NCI-H226 (cell line): ENCODE data around the gene ANAPC13.

Source experiments
- DNase-seq: peaks from one replicate; pipeline ENCODE4 v3.0.0-alpha.2; 2015

The ANAPC13 gene

DNA sequence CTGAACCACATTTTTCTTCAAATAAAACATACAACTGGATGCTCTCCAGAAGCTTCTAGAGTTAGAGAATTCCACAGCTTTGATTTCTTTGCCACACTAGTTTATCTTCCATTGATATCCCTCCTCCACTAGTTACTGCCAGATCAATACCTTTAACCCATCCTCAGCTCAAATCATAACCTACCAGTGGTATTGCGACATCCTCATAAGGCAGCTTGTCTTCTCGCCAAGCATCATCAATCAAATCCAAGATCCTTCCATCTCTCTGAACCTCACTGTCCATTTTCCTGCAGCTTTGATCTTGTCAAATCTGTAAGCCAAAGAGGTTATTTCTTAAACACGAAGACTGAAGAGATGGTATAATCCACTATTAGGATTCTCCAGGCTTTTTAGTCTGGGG lies 3.2 kb downstream of the ANAPC13 start:
- no peak for DNase-seq

DNA sequence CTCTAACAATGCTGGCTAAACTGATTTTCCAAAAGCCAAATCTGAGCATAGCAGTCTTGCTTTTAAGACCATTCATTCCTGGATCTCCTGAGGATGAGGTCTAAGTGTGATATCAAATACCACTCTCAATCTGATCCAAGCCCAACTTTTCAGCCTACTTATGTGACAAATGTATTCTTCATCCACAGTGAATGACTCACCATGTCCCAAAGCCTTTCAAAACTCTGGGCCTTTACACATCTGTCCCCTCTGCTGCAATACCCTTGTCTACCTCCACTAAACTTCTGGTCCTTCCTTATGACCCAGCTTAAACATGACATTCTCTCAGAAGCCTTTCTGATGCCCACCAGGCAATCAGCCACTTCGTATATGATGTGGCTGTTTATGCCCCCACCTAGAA lies 4.6 kb downstream of the ANAPC13 start:
- DNase-seq, result no peak

DNA sequence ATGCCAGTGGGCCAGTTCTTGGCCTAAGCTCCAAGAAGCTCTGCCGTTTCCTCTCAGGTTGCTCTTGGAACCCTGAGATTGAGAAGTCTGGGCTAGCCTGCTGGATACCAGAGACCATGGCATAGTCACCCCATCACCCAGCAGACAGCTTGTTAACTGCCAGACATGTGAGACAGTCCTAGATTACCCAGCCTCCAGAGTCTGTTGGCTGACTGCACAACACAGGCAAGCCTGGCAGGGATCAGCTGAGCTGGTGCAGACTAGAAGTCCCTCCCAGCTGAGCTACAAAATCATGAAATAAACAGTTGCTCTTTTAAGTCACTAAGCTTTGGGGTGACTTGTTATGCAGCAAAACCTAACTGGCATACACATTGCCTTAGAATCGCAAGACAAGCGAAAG lies 5.2 kb downstream of the ANAPC13 start:
- DNase-seq, result no peak

DNA sequence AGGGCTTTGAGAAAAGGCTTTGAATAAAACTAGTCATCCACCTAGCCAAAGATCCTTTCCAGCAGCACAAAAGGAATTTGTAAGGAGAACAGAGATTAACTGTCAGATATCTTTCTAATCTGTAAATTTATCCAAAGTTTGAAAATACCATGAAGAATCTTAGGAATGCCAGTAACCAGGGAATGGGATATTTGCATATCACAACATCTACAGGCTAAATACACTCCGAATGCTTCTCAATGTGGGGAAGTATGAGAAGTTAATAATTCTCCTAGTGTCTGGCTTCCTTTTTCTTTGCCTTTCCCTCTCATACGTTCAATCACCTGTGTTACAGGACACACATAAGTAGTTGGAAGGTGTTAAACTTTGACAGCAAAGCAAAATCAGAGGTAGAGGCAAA lies 7.8 kb downstream of the ANAPC13 start:
- no peak for DNase-seq

DNA sequence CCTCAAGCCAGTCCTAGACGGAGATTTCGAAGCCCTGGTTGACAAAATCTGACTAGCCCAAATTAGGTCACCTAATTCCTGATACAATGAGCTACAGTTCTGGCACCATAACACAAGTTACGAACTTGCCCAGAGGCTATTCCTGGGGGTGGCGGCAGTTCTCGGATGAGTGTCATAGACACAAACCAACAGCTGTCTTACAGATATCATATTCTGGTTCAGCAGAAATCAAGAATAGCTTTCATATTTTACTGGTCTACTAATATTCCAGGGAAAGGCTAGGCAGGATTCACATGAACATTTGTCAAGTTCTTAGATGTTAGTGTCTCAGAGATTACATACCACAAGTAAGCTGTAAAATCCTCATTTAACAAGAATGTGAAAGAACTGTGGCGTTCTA lies 8.8 kb downstream of the ANAPC13 start:
- no peak for DNase-seq

DNA sequence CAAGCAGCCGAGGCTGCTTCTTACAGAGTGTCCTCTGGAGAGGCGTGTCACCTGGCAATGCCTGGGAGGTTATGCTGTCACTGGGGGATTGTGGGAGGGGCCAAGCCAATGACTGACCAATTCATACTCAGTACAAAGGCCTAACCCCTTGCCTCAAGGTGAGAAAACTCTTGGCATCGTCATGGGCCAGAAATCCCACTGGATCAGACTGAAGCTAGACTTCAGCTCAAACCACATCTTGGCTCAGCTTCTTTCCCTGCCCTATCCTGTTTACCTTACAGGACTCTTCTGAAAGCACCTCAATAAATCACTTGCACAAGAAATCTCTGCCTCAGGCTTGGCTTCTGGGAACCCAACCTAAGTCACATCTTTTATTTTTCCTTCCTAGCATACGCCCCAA lies 9.5 kb downstream of the ANAPC13 start:
- DNase-seq, result no peak

DNA sequence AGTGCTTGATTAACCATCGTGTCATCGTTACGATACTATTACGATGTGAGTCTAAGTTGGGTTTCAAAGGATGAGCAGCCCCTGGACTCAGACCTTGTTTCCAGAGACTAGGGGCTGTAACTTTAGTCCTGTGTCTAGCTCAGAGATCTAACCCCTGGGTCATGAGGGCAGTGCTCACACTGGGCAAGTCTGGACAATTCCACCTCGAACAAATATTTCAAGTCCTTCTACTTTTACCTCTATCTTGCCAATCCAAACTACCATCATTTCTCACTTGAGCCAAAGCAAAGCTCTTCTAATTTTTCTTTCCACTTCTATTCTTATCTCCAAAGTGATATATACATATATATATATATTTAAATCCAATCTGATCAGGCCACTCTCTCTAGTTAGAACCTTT lies 10.8 kb downstream of the ANAPC13 start:
- no peak for DNase-seq

DNA sequence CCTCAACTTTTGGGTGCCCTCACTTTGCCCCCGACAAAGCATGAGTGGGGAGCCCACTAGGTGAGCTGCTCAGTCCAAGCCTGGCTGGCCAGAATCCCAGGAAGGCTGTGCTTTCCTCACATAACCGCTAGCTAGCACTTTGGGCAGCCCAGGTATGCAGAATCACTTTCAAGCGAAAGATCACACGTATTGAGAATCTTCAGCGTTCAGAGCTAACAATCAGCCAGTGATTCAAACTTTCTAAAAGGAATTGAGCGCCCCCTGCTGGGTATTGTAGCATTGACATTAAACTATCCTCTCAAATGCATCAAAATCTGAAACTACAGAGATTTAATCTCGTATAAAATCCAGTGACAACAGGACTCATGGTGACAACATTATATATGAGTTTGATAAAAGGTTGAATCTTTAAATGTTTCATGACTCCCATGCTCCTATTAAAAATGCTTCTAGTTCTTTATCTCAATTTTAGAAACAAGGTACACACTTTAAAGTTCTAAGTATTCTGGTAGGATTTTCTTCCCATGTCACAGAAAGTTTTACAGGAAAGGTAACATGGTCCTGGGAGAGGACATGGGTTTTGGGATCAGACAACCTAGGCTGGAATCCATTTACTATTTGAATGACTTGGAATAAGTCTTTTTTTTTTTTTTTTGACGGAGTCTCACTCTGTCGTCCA lies 11.8 kb downstream of the ANAPC13 start:
- peak; percentile 36 for DNase-seq

DNA sequence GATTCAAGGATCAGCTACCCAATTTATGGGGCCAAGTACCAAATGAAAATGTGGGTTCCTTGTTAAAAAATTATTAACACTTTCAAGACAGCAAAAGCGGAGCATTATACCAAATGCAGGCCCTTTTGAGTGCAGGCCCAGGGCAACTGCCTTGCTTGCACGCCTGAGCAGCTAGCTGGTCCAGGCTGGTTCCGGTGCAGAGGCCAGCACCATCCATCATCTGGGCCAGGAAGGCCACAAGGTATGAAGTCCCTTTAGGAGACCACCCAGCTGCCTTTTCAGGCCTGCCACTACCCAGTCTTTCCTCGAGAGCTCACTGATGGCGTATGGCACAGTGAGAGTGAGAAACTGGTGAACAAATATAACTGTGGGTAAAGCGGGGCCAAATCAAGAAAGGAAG lies 13.0 kb downstream of the ANAPC13 start:
- no peak for DNase-seq

DNA sequence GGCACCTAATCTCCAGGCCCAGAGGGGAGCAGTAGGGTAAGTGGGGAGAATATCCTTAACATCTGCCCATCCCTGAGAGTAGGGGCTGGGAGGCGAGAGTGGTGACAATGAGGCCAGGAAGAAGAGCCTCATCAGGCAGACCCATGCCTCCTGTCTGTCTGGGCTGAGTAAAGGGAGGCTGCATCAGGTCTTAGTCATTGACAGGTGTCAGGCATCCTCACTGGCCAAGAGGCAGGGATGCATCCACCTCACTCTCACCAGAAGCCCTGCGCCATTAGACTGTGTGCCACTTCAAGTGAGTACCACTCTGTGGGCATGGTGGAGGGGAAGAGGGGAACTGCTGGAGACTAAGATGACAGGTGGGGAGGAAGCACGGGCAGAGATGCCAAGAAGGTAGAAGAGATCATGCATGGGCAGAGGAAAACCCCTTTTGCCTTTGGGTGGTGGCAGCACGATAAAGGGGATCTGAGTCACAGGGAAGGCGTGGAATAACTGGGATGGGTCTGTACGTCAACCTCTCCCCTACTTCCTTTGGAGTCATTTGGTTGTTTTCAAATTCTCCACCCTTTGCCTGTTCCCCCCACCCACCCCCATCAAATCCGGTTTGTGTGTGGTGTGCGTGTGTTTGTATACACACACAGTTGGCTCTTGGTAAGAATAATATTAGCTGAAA lies 14.1 kb downstream of the ANAPC13 start:
- DNase-seq, result peak; percentile 73

DNA sequence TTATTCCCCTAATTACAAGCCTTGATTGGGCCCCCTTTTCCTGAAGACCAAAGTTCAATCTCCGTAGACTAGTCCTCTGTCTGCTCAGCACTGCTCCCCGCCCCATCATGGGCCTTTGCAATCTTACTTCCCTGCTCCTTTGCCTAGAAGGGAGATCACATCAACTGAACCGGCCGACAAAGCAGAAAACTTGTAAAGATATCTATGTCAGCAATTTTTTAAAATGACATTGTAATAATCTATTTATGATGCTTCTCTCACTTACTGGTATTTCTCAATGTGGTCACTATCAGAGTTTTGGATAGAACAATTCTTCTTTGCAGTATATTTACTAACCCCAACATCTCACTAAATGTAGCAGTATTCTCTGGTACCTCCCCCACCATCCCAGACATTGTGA lies 17.3 kb downstream of the ANAPC13 start:
- DNase-seq, result no peak

DNA sequence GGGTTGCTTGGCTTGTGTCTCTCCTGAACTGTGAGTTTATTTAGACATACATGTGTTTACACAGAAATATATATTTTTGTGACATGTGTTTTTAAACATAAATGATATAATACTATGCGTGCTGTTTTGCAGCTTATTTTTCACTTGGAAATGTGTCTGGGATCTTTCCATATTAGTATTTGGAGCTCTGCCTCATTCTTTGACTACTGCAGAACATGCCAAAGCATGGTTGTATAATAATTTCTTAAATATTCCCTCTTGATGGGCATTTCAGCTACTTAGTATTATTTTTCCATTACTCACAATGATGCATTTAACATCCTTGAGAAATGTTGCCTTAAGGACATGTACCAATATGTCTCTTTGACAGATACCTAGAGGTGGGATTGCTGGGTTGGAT lies 19.5 kb downstream of the ANAPC13 start:
- DNase-seq, result no peak

DNA sequence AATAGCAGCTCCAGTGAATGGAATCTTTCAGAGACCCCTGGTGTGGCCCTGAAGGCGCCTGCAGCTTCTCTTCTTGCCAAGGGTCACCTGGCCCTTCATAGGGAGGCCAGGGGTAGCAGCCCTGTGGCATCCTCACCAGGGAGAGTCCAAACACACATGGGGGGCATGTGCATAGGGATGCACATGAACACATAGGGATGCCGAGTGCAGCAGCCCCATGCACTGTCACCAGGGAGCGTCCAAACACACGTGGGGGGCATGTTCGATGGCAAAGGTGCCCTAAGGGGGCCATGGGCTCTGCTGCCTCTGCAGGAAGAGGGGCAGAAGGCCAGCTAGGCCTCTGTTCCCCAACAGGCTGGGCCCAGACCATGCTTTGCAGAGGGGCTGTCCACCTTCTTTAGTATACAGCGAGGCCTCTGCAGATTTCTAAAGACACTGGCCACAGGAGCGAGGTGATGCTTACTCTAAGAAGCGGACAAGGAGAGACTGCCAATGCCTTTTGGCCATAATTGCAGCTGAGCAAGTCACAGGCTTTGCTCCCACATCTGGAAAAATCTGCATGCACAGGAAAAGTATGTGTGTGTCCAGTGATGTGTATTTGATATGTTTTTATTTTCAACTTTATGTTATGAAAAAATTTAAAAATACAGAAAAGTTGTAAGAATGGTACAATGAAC lies 21.0 kb downstream of the ANAPC13 start:
- no peak for DNase-seq

DNA sequence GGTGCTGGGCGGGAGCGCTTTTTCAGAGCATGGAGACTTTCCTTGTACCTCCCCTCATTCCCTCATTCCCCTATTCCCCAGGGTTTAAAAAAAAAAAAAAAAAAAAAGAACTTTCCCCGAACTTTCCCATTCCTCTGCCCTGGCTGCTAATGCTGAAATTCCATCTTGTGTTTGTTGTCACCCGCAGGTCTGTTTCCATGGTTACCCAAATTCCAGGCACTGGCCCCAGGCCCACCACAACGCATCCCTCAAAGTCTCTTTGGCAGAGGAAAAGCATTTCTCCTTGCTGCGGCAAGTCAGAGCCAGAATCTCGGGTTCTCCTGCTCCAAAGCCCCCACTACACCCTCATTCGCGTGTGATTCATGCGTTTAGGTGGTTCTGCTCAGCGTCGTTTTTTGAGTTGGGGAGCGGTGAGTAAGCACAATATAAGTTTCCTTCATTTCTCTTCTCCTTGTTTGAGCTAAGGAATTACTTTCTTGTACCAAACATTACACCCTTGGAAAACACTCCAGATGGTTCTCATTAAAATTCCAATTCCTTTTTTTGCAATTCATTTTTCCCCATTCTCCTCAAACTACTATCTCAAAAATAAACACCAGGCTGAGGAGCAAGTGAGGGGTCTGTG lies 21.6 kb downstream of the ANAPC13 start:
- DNase-seq, result no peak

DNA sequence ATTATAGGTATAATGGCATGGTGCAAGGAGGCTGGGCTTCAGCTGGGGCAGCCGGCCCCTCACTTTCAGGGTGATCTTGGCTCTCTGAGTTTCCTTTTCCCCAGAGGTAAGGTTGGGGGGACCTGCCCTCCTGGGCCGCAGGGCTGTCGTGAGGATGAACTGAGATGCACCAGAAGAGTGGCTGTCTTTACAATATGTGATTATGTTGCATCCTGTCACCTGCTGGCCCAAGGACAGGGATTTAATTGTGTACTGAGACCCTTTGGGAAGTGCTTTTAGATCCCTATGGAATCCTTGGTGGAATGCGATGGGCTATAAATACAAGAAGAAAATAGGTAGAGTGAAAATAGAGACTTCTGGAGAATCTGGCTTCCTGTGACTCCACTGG lies 22.1 kb downstream of the ANAPC13 start:
- no peak for DNase-seq

DNA sequence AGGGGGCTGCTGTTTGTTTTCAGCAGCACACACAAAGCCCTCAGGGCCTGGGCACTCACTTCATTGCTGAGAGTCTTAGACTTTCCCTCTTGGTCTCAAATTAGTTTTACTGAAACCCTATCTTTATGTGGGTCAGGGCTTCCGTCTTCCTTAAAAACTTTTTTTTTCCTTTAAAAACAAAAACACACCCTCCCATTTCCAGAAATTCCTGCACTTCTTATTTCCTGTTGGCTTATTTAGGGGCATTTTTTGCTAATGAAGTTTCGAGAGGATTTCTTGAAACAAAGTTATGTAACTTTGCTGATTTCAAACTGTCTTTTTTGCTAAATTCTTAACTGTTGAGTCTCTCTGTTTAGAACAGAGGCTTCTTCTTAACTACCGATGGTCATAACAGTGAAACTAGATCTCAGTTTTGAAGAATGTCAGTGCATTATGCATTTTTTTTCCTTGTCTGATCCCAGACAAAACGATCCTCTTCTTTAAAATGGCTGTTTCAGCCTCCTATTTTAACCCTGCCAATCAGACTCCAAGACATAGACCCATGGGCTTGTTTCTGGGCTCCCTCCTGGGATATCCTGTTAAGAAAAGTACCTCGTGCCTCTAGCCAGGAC lies 23.3 kb downstream of the ANAPC13 start:
- no peak for DNase-seq

DNA sequence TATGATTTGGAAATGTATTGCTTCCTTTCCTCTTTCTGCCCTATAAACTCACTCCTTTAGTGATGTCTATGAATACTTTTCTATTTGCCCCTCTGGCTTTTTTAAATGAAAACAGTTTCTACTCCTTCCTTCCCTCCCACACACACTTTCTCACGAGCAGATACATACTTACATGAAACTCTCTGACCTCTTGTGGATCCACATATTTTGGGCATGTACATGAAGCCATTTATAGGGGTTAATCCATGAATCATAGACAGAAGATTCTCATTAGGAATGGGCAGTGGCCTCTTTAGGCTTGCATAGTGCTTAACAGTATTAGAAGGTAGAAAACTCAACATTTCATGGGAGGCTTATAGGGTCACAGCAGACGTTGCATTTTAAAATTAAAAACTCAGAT lies 24.8 kb downstream of the ANAPC13 start:
- DNase-seq, result peak; percentile 49

DNA sequence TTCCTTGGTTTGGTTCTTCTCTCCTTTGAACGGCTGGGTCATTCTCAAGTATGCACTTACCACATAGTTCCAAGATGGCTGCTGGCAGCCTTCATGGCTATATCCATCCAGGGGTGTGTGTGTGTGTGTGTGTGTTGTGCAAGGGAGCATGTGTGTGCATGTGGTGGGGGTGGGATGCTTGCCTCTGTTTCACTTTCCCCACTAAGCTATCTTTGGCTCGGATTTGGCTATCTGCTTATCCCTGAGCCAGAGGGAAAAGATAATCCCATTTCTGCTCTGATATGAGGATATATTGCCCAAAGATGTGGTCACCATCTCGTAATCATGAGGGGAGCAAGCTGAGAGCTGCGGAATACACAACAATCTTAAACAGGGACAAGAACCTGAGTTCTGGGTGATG lies 26.2 kb downstream of the ANAPC13 start:
- DNase-seq, result no peak

DNA sequence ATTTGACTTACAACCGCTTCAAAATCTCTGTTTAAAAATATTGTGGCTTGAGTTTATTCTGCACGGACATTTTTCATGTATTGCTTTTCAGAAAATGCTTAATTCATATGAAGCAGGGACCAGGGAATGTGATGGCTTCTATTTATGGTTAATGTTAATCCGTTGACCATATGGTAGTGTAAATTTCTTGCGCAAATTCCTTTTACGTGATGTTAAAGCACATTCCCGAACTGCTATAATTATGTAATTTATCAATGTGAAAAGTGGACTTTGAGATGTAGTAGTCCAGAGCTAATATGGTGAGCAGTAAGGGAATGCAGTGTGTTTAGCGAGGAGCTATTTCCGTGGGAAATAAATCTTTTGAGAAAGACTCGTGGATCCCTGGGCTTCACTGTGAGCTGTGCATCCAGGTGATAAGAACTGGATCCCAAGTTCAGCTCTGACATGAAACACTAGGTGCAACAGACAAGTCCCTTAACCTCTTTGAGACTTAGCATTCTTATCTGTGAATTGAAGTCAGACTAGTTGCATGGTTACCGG lies 27.3 kb downstream of the ANAPC13 start:
- no peak for DNase-seq

DNA sequence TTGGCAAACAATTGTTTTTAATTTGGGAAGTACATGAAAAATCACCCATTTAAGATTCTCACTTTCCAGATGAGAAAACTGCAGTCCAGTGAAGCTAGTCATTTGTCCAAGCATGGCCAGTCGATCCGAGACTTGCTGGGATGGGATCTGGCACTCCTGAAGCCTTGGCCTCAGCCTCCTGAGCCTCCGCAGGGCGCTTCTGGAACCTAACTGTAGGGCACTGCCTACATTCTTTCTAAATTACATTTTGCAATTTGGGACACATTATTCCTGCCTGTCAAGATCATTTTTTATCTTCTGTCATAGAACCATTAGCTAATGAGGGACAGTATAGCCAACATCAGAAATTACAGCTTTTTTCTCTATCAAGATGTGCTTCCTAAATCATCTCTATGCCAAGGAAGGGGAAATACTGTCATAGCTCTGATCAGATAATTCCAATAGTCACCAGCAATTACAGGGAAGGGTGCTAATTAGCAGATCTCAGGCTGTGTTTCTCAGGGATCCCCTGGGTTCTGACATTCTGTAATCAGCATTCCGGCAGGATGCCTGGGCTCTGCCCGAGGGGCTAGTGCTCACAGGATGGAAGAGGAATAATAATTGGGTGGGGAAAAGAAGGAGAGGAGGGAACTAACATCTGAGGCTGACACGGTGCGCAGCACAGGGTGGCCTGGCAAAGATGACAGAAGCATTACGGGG lies 28.3 kb downstream of the ANAPC13 start:
- no peak for DNase-seq

DNA sequence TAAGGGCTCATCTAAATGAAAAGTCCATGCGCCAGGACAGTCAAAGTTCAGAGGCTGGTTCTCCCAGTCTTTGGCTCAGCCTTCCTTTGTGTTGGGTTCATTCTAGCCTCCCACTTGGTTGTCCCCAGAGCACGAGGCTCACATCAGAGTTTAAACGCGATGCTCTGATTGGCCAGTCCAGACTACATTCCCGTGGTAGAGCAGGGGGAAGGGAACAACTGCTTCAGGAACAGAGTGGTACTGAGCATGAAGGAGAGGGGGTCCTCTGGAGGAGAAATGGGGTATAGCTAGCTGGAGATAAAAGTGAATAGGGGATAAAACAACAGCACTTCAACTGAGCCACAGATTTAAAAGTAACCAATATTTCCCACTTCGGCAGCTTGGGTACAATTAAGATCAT lies 32.2 kb downstream of the ANAPC13 start:
- DNase-seq, result no peak

DNA sequence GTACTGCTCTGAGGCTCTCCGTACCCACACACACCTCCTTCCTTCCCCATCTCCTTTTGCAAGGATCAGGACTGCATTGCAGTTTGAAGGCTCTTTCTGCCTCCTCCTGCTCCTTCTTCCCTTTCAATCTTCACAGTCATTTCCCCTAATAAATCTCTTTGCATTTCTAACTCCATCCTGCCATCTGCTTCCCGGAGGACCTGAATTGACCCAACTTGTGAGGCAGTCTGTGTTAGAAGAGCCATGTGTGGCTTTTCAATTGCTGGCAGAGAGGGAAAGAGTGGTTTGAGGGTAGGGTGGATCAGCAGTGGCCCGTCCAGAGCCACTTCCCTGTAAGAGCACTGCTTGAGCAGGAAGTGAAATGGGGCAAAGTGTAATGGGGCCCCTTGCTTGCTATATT lies 35.8 kb downstream of the ANAPC13 start:
- DNase-seq, result no peak

DNA sequence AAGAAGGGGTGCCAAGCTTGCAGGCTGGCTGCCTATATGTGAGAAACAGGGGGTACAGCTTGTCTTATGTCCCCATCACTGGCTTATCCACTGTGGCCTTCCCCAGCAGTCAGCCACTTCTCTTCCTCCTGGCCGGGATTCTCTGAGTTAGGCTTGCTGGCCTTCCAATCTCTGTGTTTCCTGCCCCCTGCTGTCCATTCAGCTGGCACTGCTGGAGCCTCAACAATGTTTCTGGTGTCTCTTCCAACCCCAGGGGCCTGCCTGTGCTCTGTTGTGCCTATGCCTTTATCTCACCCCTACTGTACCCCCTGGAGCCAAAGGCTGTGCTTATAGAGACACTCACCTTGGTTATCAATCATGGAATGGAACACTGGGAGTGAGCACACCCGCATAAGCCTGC lies 36.5 kb downstream of the ANAPC13 start:
- DNase-seq, result no peak
